ENCODE results near the gene QSOX1.

QSOX1 gene

GRCh38 chr1:180143359-180143758, 11.3 kb upstream of the QSOX1 start:
- no peak overlapping the region for H3K9ac ChIP-seq (ENCODE audit: low read length)

GRCh38 chr1:180144659-180145357, 9.9 kb upstream of the QSOX1 start:
- no peaks in the 10 kb centered on the region for H3F3A ChIP-seq (ENCODE audit: insufficient read depth)
- no peaks in the 10 kb centered on the region for H3K9me3 ChIP-seq (ENCODE audit: insufficient read depth, low read length)
- H3K4me2 ChIP-seq (ENCODE audit: low read depth, low read length, poor library complexity, severe bottlenecking), result no peak overlapping the region
- H3K27ac ChIP-seq (ENCODE audit: low read depth, low read length), result no peak overlapping the region
- H3K36me3 ChIP-seq (ENCODE audit: low read length), result no peaks in the 10 kb centered on the region
- H2AFZ ChIP-seq (ENCODE audit: low read depth, low read length, severe bottlenecking), result no peak overlapping the region
- TF ChIP-seq EZH2phosphoT487 (conservative IDR thresholded peaks at IDR 0.05; ENCODE audit: low read length), result no peak
- no peak for TF ChIP-seq CTCF (IDR thresholded peaks at IDR 0.05; ENCODE audit: insufficient read depth, low read length, poor library complexity, severe bottlenecking)
- H3K9ac ChIP-seq (ENCODE audit: low read length), result no peak overlapping the region
- H4K20me1 ChIP-seq (ENCODE audit: low read depth, low read length), result no peaks in the 10 kb centered on the region
- no peaks in the 10 kb centered on the region for H3K27me3 ChIP-seq (ENCODE audit: low read length)
- no peaks in the 10 kb centered on the region for H3K79me2 ChIP-seq (ENCODE audit: insufficient read depth, low read length)
- H3K4me3 ChIP-seq (ENCODE audit: insufficient read depth, low read length, poor library complexity, severe bottlenecking), result no peak overlapping the region
- no peaks in the 10 kb centered on the region for H3K9me2 ChIP-seq (replicated peaks; ENCODE audit: insufficient read depth, low read length)

More at GRCh38 chr1:180143359-180143758, 11.3 kb upstream of the QSOX1 start:
- Histone ChIP-seq H3F3A (ENCODE audit: insufficient read depth) (no peaks in the 10 kb centered on the region), H3K27ac (ENCODE audit: low read depth, low read length) (no peak overlapping the region), H3K9me3 (ENCODE audit: insufficient read depth, low read length) (no peaks in the 10 kb centered on the region), H3K4me3 (ENCODE audit: insufficient read depth, low read length, poor library complexity, severe bottlenecking) (no peak overlapping the region), H3K9me2 (replicated peaks; ENCODE audit: insufficient read depth, low read length) (no peaks in the 10 kb centered on the region), H3K4me2 (ENCODE audit: low read depth, low read length, poor library complexity, severe bottlenecking) (no peak overlapping the region), H3K27me3 (ENCODE audit: low read length) (no peaks in the 10 kb centered on the region), H3K36me3 (ENCODE audit: low read length) (no peaks in the 10 kb centered on the region), H3K79me2 (ENCODE audit: insufficient read depth, low read length) (no peaks in the 10 kb centered on the region), H2AFZ (ENCODE audit: low read depth, low read length, severe bottlenecking) (no peak overlapping the region), H4K20me1 (ENCODE audit: low read depth, low read length) (no peaks in the 10 kb centered on the region)
- no peak for TF ChIP-seq CTCF (IDR thresholded peaks at IDR 0.05; ENCODE audit: insufficient read depth, low read length, poor library complexity, severe bottlenecking)
- TF ChIP-seq EZH2phosphoT487 (conservative IDR thresholded peaks at IDR 0.05; ENCODE audit: low read length), result no peak

- Histone ChIP-seq H2AFZ (ENCODE audit: low read depth, low read length, severe bottlenecking) (no peak overlapping the region), H3K4me3 (ENCODE audit: insufficient read depth, low read length, poor library complexity, severe bottlenecking) (no peak overlapping the region)
- TF ChIP-seq CTCF (IDR thresholded peaks at IDR 0.05; ENCODE audit: insufficient read depth, low read length, poor library complexity, severe bottlenecking), result no peak
- TF ChIP-seq EZH2phosphoT487 (conservative IDR thresholded peaks at IDR 0.05; ENCODE audit: low read length), result no peak
Measured at GRCh38 chr1:180145446-180145845, 9.2 kb upstream of the QSOX1 start.

More at GRCh38 chr1:180145446-180145845, 9.2 kb upstream of the QSOX1 start:
- Histone ChIP-seq H3K9me2 (replicated peaks; ENCODE audit: insufficient read depth, low read length) (no peaks in the 10 kb centered on the region), H3K27ac (ENCODE audit: low read depth, low read length) (no peak overlapping the region), H3K79me2 (ENCODE audit: insufficient read depth, low read length) (no peaks in the 10 kb centered on the region), H3K9ac (ENCODE audit: low read length) (no peak overlapping the region), H3K9me3 (ENCODE audit: insufficient read depth, low read length) (no peaks in the 10 kb centered on the region), H3K36me3 (ENCODE audit: low read length) (no peaks in the 10 kb centered on the region), H4K20me1 (ENCODE audit: low read depth, low read length) (no peaks in the 10 kb centered on the region), H3F3A (ENCODE audit: insufficient read depth) (no peaks in the 10 kb centered on the region), H3K4me2 (ENCODE audit: low read depth, low read length, poor library complexity, severe bottlenecking) (no peak overlapping the region), H3K27me3 (ENCODE audit: low read length) (no peaks in the 10 kb centered on the region)

Data from SU-DHL-6 (cell line).